H1 (cell line): ENCODE results near the gene SOX10. TPM values are rescaled to one million over a fixed set of nuclear protein-coding genes. Genes with fewer than 3 reads are reported as not detected.

Source experiments
- CTCF ChIA-PET: fragments of 300-600 bp; sonication (Branson Sonifier 250); formaldehyde crosslinking; loops from one replicate; lab custom pipeline; 2021; ENCODE audit not compliant: partially characterized antibody; lab: Charles Lee
- POLR2A ChIA-PET: fragments of 300-600 bp; sonication (Branson Sonifier 250); formaldehyde crosslinking; loops from one replicate; lab custom pipeline; 2021; ENCODE audit warnings: inconsistent platforms; ENCODE audit not compliant: partially characterized antibody; lab: Charles Lee
- DNase-seq, 2 experiments: peaks; one replicate each; pipeline versions ENCODE4 v3.0.0 to v3.0.0-alpha.2; 2010 to 2022; ENCODE audit warnings: low spot score in 2 of 2, low read depth in 1 of 2, mixed read lengths in 1 of 2
- FAIRE-seq: peaks from 2 replicates; lab custom pipeline; 2011; peaks lifted over from hg19 to GRCh38; lab: Jason Lieb, UNC
- H2AFZ ChIP-seq: 2 replicates; pipeline ENCODE4 v1.8.1; 2012; ENCODE audit warnings: low read length, inconsistent platforms
- H2AK5ac ChIP-seq: 2 replicates; pipeline ENCODE4 v1.6.1; 2013; ENCODE audit warnings: low read depth, low read length
- H2BK120ac ChIP-seq: replicated peaks from 2 replicates; pipeline ENCODE3; 2013; ENCODE audit warnings: low read depth, low read length, inconsistent platforms
- H2BK12ac ChIP-seq: 2 replicates; pipeline ENCODE4 v1.6.1; 2013; ENCODE audit warnings: low read depth, low read length
- H2BK15ac ChIP-seq: 2 replicates; pipeline ENCODE4 v1.6.1; 2013; ENCODE audit warnings: low read length
- H2BK20ac ChIP-seq: 2 replicates; pipeline ENCODE4 v1.6.1; 2013; ENCODE audit warnings: low read length
- H2BK5ac ChIP-seq: 2 replicates; pipeline ENCODE4 v1.6.1; 2013; ENCODE audit warnings: low read depth, low read length
- H3K14ac ChIP-seq: 2 replicates; pipeline ENCODE4 v1.6.1; 2013; ENCODE audit warnings: inconsistent platforms; ENCODE audit not compliant: insufficient read length
- H3K18ac ChIP-seq: 2 replicates; pipeline ENCODE4 v1.6.1; 2013; ENCODE audit warnings: low read length; ENCODE audit errors: extremely low read depth
- H3K23ac ChIP-seq: 2 replicates; pipeline ENCODE4 v1.6.1; 2013; ENCODE audit warnings: inconsistent platforms; ENCODE audit not compliant: insufficient read length
- H3K23me2 ChIP-seq: 2 replicates; pipeline ENCODE4 v1.6.1; 2013; ENCODE audit warnings: low read depth, low read length
- H3K27ac ChIP-seq: 2 replicates; pipeline ENCODE4 v1.6.1; 2011; ENCODE audit warnings: low read depth, low read length, inconsistent platforms
- H3K27me3 ChIP-seq, 4 experiments: replicated peaks in 1 of 4; 1 replicate in 1 of 4; 2 replicates in 3 of 4; pipeline versions ENCODE4 v1.6.1 to v1.8.1; 2011 to 2013; ENCODE audit warnings: low read length in 3 of 4, mild to moderate bottlenecking in 3 of 4, inconsistent platforms in 2 of 4, mixed read lengths in 2 of 4, moderate library complexity in 1 of 4; ENCODE audit not compliant: control insufficient read depth in 3 of 4, insufficient read depth in 3 of 4; ENCODE audit errors: extremely low read depth in 1 of 4
- H3K36me3 ChIP-seq, 4 experiments: 2 replicates each; pipeline versions ENCODE4 v1.6.1 to v1.8.1; 2011 to 2013; ENCODE audit warnings: mild to moderate bottlenecking in 4 of 4, low read length in 3 of 4, moderate library complexity in 2 of 4, control low read depth in 1 of 4, inconsistent platforms in 1 of 4; ENCODE audit not compliant: insufficient read depth in 4 of 4, control insufficient read depth in 2 of 4
- H3K4ac ChIP-seq: replicated peaks from 2 replicates; pipeline ENCODE3; 2013; ENCODE audit warnings: low read length, low read depth, mixed read lengths, inconsistent platforms; ENCODE audit not compliant: insufficient read length
- H3K4me1 ChIP-seq, 4 experiments: replicated peaks in 1 of 4; 1 replicate in 1 of 4; 2 replicates in 3 of 4; pipeline versions ENCODE4 v1.6.1 to v1.8.1; 2011 to 2013; ENCODE audit warnings: low read length in 3 of 4, inconsistent platforms in 2 of 4, mixed read lengths in 1 of 4; ENCODE audit not compliant: insufficient read depth in 4 of 4, control insufficient read depth in 3 of 4
- H3K4me2 ChIP-seq, 2 experiments: 2 replicates each; pipeline versions ENCODE4 v1.6.1 to v1.8.1; 2011 to 2013; ENCODE audit warnings: low read depth in 2 of 2, low read length in 2 of 2, control low read depth in 1 of 2, inconsistent platforms in 1 of 2, mild to moderate bottlenecking in 1 of 2; ENCODE audit not compliant: insufficient read depth in 1 of 2
- H3K4me3 ChIP-seq, 4 experiments: fragments of 200-600, 300-600 bp in 1 of 4; sonication (generic), shearing (Covaris generic), sonication (Bioruptor Twin) in 1 of 4; 2 replicates each; pipeline versions ENCODE4 v1.5.1 to v1.8.1; 2011 to 2016; ENCODE audit warnings: low read length in 4 of 4, low read depth in 3 of 4, control low read depth in 2 of 4, inconsistent platforms in 2 of 4, mild to moderate bottlenecking in 2 of 4, mixed read lengths in 1 of 4, moderate library complexity in 1 of 4; ENCODE audit not compliant: insufficient read depth in 2 of 4; ENCODE audit errors: extremely low read depth in 1 of 4
- H3K56ac ChIP-seq: replicated peaks from 2 replicates; pipeline ENCODE3; 2013; ENCODE audit warnings: low read depth, mild to moderate bottlenecking, mixed read lengths, low read length, inconsistent platforms; ENCODE audit not compliant: insufficient read length
- H3K79me1 ChIP-seq: 2 replicates; pipeline ENCODE4 v1.6.1; 2013; ENCODE audit warnings: low read depth, low read length, control low read depth
- H3K79me2 ChIP-seq, 2 experiments: 2 replicates each; pipeline versions ENCODE4 v1.6.1 to v1.8.1; 2012 to 2013; ENCODE audit warnings: low read length in 2 of 2, mild to moderate bottlenecking in 2 of 2, inconsistent platforms in 1 of 2; ENCODE audit not compliant: insufficient read depth in 2 of 2, control insufficient read depth in 1 of 2
- H3K9ac ChIP-seq, 4 experiments: replicated peaks in 1 of 4; 1 replicate in 1 of 4; 2 replicates in 3 of 4; pipeline versions ENCODE4 v1.6.1 to v1.8.1; 2011 to 2013; ENCODE audit warnings: low read depth in 3 of 4, low read length in 3 of 4, control low read depth in 2 of 4, mild to moderate bottlenecking in 2 of 4, moderate library complexity in 2 of 4, inconsistent platforms in 1 of 4; ENCODE audit errors: extremely low read depth in 1 of 4
- H3K9me3 ChIP-seq, 2 experiments: 2 replicates each; pipeline versions ENCODE4 v1.6.1 to v1.8.1; 2012 to 2013; ENCODE audit warnings: mild to moderate bottlenecking in 2 of 2, moderate library complexity in 2 of 2, control low read depth in 1 of 2, inconsistent platforms in 1 of 2, low read depth in 1 of 2, low read length in 1 of 2, mixed read lengths in 1 of 2; ENCODE audit not compliant: insufficient read depth in 2 of 2
- H4K20me1 ChIP-seq, 2 experiments: replicated peaks in 1 of 2; 2 replicates each; pipeline versions ENCODE3 to v1.8.1; 2011 to 2013; ENCODE audit warnings: inconsistent platforms in 2 of 2, low read length in 2 of 2, mild to moderate bottlenecking in 1 of 2; ENCODE audit not compliant: insufficient read depth in 2 of 2, control insufficient read depth in 1 of 2
- H4K5ac ChIP-seq: 2 replicates; pipeline ENCODE4 v1.6.1; 2013; ENCODE audit warnings: low read length, low read depth, mixed read lengths, inconsistent platforms; ENCODE audit not compliant: insufficient read length
- H4K8ac ChIP-seq: 2 replicates; pipeline ENCODE4 v1.8.0; 2013; ENCODE audit warnings: mild to moderate bottlenecking, moderate library complexity, low read length, inconsistent platforms; ENCODE audit not compliant: insufficient read depth; ENCODE audit errors: extremely low read depth
- H4K91ac ChIP-seq: replicated peaks from 2 replicates; pipeline ENCODE3; 2013; ENCODE audit warnings: low read length, mixed read lengths, inconsistent platforms; ENCODE audit not compliant: insufficient read length
- BCL11A ChIP-seq, 2 experiments: IDR thresholded peaks; one replicate each; pipeline ENCODE4 v1.6.1; 2011; ENCODE audit warnings: low read depth in 2 of 2, low read length in 2 of 2, mild to moderate bottlenecking in 2 of 2
- HDAC2 ChIP-seq, 2 experiments: fragments of 300-600 bp in 1 of 2; sonication (generic) in 1 of 2; IDR thresholded peaks; 2 replicates each; pipeline ENCODE4 v1.6.1; 2011 to 2012; ENCODE audit warnings: low read depth in 2 of 2, low read length in 2 of 2, mild to moderate bottlenecking in 2 of 2, moderate library complexity in 2 of 2, borderline replicate concordance in 1 of 2, inconsistent platforms in 1 of 2
- POLR2A ChIP-seq, 2 experiments: IDR thresholded peaks; 1 replicate in 1 of 2; 2 replicates in 1 of 2; pipeline ENCODE4 v1.6.1; 2011; ENCODE audit warnings: low read depth in 2 of 2, low read length in 2 of 2, mild to moderate bottlenecking in 2 of 2; ENCODE audit errors: control extremely low read depth in 1 of 2
- RNF2 ChIP-seq: fragments of 200-900, 300-1000 bp; sonication (generic); IDR thresholded peaks from 2 replicates; pipeline ENCODE4 v1.7.1; 2016; ENCODE audit warnings: borderline replicate concordance, low read depth, mild to moderate bottlenecking, antibody characterized with exemption, low read length; ENCODE audit not compliant: poor library complexity, severe bottlenecking; ENCODE audit errors: missing control alignments
- TEAD4 ChIP-seq: IDR thresholded peaks from 2 replicates; pipeline ENCODE4 v1.6.1; 2012; ENCODE audit warnings: low read depth, low read length, inconsistent platforms, mixed read lengths
- WGBS, 2 experiments: shearing (Covaris generic) in 1 of 2; methylation state at CpG; one replicate each; pipeline versions ENCODE4 v1.1.6 to v1.1.7; 2013 to 2015; ENCODE audit warnings: low lambda C conversion rate in 2 of 2, mixed read lengths in 2 of 2, inconsistent platforms in 1 of 2, low coverage in 1 of 2, missing lambda C conversion rate in 1 of 2; ENCODE audit not compliant: insufficient replicate concordance in 2 of 2, insufficient coverage in 1 of 2, insufficient read length in 1 of 2; ENCODE audit errors: extremely low coverage in 1 of 2, missing lambda C conversion rate in 1 of 2; 5-methylcytosine and 5-hydroxymethylcytosine counted together
- polyA plus RNA-seq, 7 experiments: library from polyadenylated mRNA; depleted of rRNA in 3 of 7; stranded (reverse) in 5 of 7; unstranded in 2 of 7; fragments of >200 nt in 5 of 7; fragments of 200-250 nt in 2 of 7; gene quantifications; 1 replicate in 5 of 7; 2 replicates in 1 of 7; 4 replicates in 1 of 7; pipeline versions ENCODE4 v1.2.1 to v1.2.3, GENCODE V29; 2011 to 2013; ENCODE audit warnings: missing spikeins in 2 of 7, mixed read lengths in 2 of 7
- total RNA-seq: library from RNA; stranded (reverse); fragmentation: NEBNext Ultra II Directional; extraction: Animal tissue kit (Norgen Biotek cat#: 25700); gene quantifications from 2 replicates; pipeline ENCODE4 v1.2.1, GENCODE V29; 2021
- TF ChIP-seq, protein P1 (sequence below): IDR thresholded peaks from 2 replicates; pipeline ENCODE4 v1.6.1; 2011; ENCODE audit warnings: low read depth, mild to moderate bottlenecking, low read length; ENCODE audit not compliant: insufficient read depth

SOX10 gene
- total and polyA plus RNA-seq, 2 of the 8 experiments (the other 6 are each of a cell fraction or from before 2014, with no cell fraction given) = 2.7 TPM

DNA sequence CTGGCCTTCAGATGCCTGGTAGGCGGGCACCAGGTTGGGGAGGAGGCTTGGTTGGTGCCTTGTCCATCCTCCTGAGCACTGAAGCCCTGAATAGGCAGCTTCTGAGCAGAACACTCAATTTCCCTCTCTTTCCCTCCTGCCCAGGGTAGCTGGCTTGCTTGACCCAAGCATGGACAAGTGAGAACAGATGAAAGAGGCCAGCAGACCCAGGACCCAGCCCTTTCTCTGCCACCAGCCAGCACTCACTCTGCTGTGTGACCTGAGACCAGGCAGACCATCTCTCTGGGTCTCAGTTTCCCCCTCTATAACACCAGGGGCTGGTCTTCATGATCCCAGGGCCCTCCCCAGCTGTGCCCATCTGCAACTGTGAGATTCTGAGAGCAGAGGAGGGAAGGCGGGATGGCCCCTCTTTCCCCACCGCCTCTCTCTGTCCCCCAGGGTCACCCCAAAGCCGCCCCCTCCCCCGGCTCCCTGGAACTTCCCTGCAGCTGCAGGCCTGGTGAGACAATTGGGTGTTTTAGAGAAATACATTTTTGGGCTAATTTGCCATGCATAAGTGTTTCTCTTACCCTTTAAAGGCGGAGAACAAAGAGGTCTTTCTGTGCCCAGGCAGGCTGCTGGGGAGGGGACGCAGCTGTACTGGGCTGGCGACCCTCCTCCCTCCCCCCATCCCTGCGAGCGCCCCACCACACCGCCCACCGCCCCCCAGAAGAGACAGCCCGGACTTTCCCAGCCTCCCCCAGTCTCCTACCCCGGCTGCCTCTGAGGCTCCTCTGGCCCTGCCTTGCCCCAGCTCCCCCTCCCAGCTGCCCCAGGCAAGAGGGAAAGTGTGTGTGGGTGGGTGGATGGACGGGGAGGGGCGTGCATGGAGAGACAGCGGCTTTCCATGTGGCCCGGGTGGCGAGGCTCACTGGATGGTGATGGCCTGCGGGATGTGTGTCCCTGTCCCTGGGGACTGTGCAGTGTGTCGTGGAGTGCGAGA, 42.1 kb upstream of the SOX10 start:
- 88% methylated on average over 9 of the region's 22 CpGs; no CpG with 5 or more reads in 1 of the 2 experiments for whole genome bisulfite sequencing, 2 experiments
- H2BK20ac ChIP-seq = 0 out of 2 replicates have a peak overlapping the region, but pooled peaks have one; percentile 61
- H3K4me3 ChIP-seq = no peak overlapping the region
- H3K9ac ChIP-seq = no peak overlapping the region; a peak in 1 of 7 replicates
- DNase-seq = no peak
- no peak overlapping the region for H4K91ac ChIP-seq
- H3K23me2 ChIP-seq = peaks cover 3% of the 10 kb centered on the region; the same call in 1 of the 2 replicates
- ChIA-PET CTCF (interaction anchor here (0.9 to 1.4 kb wide), 5 partner anchors 9 to 493 kb away, joined by 3 to 7 read pairs (median 3); partner anchors contain the start of gene BAIAP2L2), POLR2A (no interaction called here)
- H4K5ac ChIP-seq = no peak overlapping the region
- H2AFZ ChIP-seq = no peak overlapping the region
- H3K4ac ChIP-seq = peak overlapping the region; percentile 59
- no peak overlapping the region; the same call in 1 of the 2 replicates for H3K18ac ChIP-seq
- no peak overlapping the region for H2BK15ac ChIP-seq
- H4K8ac ChIP-seq = peak overlapping the region; percentile 15; the same call in 1 of the 2 replicates
- H3K23ac ChIP-seq = no peak overlapping the region
- H3K56ac ChIP-seq = no peak overlapping the region
- peaks cover 0 to 3% of the 10 kb centered on the region in 2 experiments for H4K20me1 ChIP-seq
- H3K9me3 ChIP-seq = no peaks in the 10 kb centered on the region
- FAIRE-seq = no peak
- H3K79me1 ChIP-seq = no peaks in the 10 kb centered on the region
- no peak overlapping the region for H3K4me2 ChIP-seq
- H3K79me2 ChIP-seq = no peaks in the 10 kb centered on the region
- no peak overlapping the region for H3K27ac ChIP-seq
- no peak overlapping the region for H2BK120ac ChIP-seq
- H3K36me3 ChIP-seq = no peaks in the 10 kb centered on the region
- 0 out of 2 replicates have a peak overlapping the region, but pooled peaks have one; percentile 39 for H2BK12ac ChIP-seq
- H3K14ac ChIP-seq = no peak overlapping the region
- H3K4me1 ChIP-seq = peaks cover 0 to 14% (median 2%) of the 10 kb centered on the region in 4 experiments; a peak in 5 of 7 replicates
- TF ChIP-seq RNF2 = no peak
- no peak for TF ChIP-seq BCL11A (IDR thresholded peaks at IDR 0.05; ENCODE audit: low read depth in 2 of 2, low read length in 2 of 2)
- no peak for TF ChIP-seq HDAC2 (IDR thresholded peaks at IDR 0.05; ENCODE audit: borderline replicate concordance in 1 of 2, low read depth in 2 of 2, low read length in 2 of 2)
- no peak for TF ChIP-seq TEAD4
- TF ChIP-seq POLR2A (IDR thresholded peaks at IDR 0.05; ENCODE audit: control extremely low read depth in 1 of 2, low read depth in 2 of 2, low read length in 2 of 2) = no peak
- TF ChIP-seq, protein P1, sequence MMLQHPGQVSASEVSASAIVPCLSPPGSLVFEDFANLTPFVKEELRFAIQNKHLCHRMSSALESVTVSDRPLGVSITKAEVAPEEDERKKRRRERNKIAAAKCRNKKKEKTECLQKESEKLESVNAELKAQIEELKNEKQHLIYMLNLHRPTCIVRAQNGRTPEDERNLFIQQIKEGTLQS = no peak
- H2AK5ac ChIP-seq = peak overlapping the region; percentile 13; the same call in 1 of the 2 replicates
- H3K27me3 ChIP-seq = 0 out of 7 replicates have a peak, but pooled peaks cover 0 to 5% (median 0%) of the 10 kb centered on the region in 4 experiments
- no peak overlapping the region for H2BK5ac ChIP-seq
